GM18502 (cell line): Measurements from ENCODE around the gene SERGEF.
"Not testable (repeated sequence)": the region's sequence is repeated elsewhere in the genome, so short reads cannot be mapped to it uniquely, and the experiment has no call there.

ENCODE experiments used
- ATAC-seq: cut with Tn5 transposase; IDR thresholded peaks from one replicate; pipeline ENCODE4 v1.9.1; 2021; ENCODE audit warnings: mild to moderate bottlenecking; ENCODE audit not compliant: unreplicated experiment, poor library complexity

Gene SERGEF

GRCh38 chr11:18001191-18001590 lies 11.7 kb downstream of the SERGEF start:
- no peak for ATAC-seq

GRCh38 chr11:18000760-18001159 lies 12.1 kb downstream of the SERGEF start:
- no peak for ATAC-seq

GRCh38 chr11:18000128-18000527 lies 12.7 kb downstream of the SERGEF start:
- not testable (repeated sequence) for ATAC-seq

- no peak for ATAC-seq
These were observed 19.9 kb downstream of the SERGEF start for GRCh38 chr11:17992916-17993315.

GRCh38 chr11:17991783-17992433 lies 20.9 kb downstream of the SERGEF start:
- peak; percentile 82 for ATAC-seq

- ATAC-seq = no peak
These were observed 23.5 kb downstream of the SERGEF start for GRCh38 chr11:17989306-17989705.

GRCh38 chr11:17988465-17988864 lies 24.4 kb downstream of the SERGEF start:
- ATAC-seq = no peak

GRCh38 chr11:17987826-17988225 lies 25.0 kb downstream of the SERGEF start:
- ATAC-seq = no peak

- ATAC-seq = no peak
These were observed 26.1 kb downstream of the SERGEF start for GRCh38 chr11:17986711-17987220.

- no peak for ATAC-seq
These were observed 26.7 kb downstream of the SERGEF start for GRCh38 chr11:17986007-17986710.

GRCh38 chr11:17985517-17985916 lies 27.3 kb downstream of the SERGEF start:
- no peak for ATAC-seq

- no peak for ATAC-seq
These were observed 29.3 kb downstream of the SERGEF start for GRCh38 chr11:17983569-17983968.

GRCh38 chr11:17979770-17980371 lies 33.0 kb downstream of the SERGEF start:
- ATAC-seq = no peak

- no peak for ATAC-seq
These were observed 34.1 kb downstream of the SERGEF start for GRCh38 chr11:17978553-17979287.

- no peak for ATAC-seq
These were observed 36.2 kb downstream of the SERGEF start for GRCh38 chr11:17976651-17977050.

GRCh38 chr11:17974246-17974645 lies 38.6 kb downstream of the SERGEF start:
- no peak for ATAC-seq

- no peak for ATAC-seq
These were observed 39.9 kb downstream of the SERGEF start for GRCh38 chr11:17972987-17973386.

- ATAC-seq = no peak
These were observed 44.6 kb downstream of the SERGEF start for GRCh38 chr11:17968206-17968605.

- no peak for ATAC-seq
These were observed 45.2 kb downstream of the SERGEF start for GRCh38 chr11:17967661-17968060.

GRCh38 chr11:17960091-17960490 lies 52.8 kb downstream of the SERGEF start:
- no peak for ATAC-seq

- ATAC-seq = no peak
These were observed 54.4 kb downstream of the SERGEF start for GRCh38 chr11:17958446-17958845.
